ENCODE results near the gene ATM.

Gene ATM

DNA sequence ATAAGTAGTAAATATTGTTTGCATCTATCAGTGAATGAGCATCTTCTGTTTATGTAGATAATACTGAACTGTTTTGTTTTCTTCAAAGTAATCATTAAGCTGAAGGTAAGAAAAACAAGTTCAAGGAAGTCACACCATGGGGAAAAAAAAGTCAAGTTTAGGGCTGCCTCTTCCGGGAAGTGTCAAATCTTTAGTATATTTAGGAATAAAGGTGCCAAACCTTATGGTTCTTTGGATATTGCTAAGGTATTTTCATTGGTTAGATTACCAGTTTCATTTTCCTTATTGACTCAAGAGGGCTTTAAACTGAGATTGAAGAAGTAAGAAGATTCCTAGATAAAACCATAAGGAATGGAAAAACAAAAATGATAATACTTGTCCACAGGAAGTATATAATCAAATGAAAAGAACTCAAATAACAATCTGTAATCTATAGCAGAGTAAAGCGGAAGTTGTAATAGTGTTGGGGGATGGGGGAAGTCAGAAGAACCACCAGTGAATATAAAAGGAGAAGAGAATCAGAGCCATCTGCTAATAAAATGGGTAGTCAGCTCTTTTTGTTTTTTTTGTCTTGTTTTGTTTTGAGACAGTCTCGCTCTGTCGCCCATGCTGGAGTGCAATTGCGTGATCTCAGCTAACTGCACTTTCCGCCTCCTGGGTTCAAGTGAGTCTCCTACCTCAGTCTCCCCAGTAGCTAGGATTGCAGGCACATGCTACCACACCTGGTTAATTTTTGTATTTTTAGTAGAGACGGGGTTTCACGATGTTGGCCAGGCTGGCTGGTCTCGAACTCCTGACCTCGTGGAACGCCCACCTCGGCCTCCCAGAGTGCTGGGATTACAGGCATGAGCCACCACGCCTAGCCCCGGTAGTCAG, 2.3 kb downstream of the ATM start:
- H3K9ac ChIP-seq (ENCODE audit: insufficient read length): no peak overlapping the region
- TF ChIP-seq EZH2 (IDR thresholded peaks at IDR 0.05): no peak
- TF ChIP-seq FOXP2 (optimal IDR thresholded peaks at IDR 0.05; ENCODE audit: control extremely low read depth, extremely low read length, insufficient read depth): no peak
- TF ChIP-seq POLR2AphosphoS5 (IDR thresholded peaks at IDR 0.05; ENCODE audit: borderline replicate concordance, low read depth, low read length): no peak
- H3K27ac ChIP-seq: 0 out of 2 replicates have a peak overlapping the region, but pooled peaks have one; percentile 1
- DNase-seq (ENCODE audit: low read depth, low spot score): no peak
- H3K4me3 ChIP-seq: peak overlapping the region; percentile 100
- H3K36me3 ChIP-seq (ENCODE audit: insufficient read depth, low read length): peaks cover 19% of the 10 kb centered on the region
- no peaks in the 10 kb centered on the region for H3K9me3 ChIP-seq (ENCODE audit: low read depth, low read length)

DNA sequence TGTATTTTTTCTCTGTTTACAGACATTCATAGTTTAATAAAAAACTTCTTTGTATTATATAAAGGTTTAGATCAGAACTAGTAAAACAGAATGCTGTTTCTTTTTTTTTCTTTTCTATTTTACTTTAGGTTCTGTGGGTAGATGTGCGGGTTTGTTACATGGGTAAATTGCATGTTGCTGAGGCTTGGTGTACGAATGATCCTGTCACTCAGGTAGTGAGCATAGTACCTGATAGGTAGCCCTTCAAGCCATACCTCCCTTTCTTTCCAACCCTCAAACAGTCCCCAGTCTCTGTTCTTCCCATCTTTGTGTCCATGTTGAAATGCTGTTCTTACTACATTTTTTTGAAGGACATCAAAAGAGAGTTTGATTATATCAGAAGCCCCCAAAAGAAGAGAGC, 3.2 kb downstream of the ATM start:
- TF ChIP-seq POLR2AphosphoS5 (IDR thresholded peaks at IDR 0.05; ENCODE audit: borderline replicate concordance, low read depth, low read length) (no peak), FOXP2 (optimal IDR thresholded peaks at IDR 0.05; ENCODE audit: control extremely low read depth, extremely low read length, insufficient read depth) (no peak), EZH2 (IDR thresholded peaks at IDR 0.05) (no peak)
- DNase-seq (ENCODE audit: low read depth, low spot score): no peak
- Histone ChIP-seq H3K27ac (no peak overlapping the region), H3K9ac (ENCODE audit: insufficient read length) (no peak overlapping the region), H3K9me3 (ENCODE audit: low read depth, low read length) (no peaks in the 10 kb centered on the region), H3K4me3 (no peak overlapping the region), H3K36me3 (ENCODE audit: insufficient read depth, low read length) (peaks cover 25% of the 10 kb centered on the region)

DNA sequence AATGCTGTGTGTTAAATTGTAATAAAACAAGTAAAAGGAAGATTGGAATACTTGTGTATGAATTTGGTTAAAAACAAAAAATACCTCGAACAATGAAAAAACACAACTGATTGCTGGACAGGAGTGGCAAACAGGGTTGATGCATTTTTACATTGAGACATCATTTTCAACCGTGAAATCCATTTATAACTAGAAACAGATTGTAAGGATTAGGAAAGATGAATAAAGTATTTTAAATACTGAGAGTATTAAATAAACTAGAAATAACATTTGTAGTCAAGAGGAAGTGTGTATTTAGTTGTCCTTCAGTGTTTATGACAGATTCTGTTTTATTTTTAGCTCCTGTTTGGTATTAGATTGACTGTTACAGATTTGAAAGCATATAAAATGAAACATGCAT, 5.4 kb downstream of the ATM start:
- DNase-seq (ENCODE audit: low read depth, low spot score): no peak
- H3K9ac ChIP-seq (ENCODE audit: insufficient read length): peak overlapping the region; percentile 37
- H3K36me3 ChIP-seq (ENCODE audit: insufficient read depth, low read length): peaks cover 39% of the 10 kb centered on the region
- H3K4me3 ChIP-seq: no peak overlapping the region
- H3K9me3 ChIP-seq (ENCODE audit: low read depth, low read length): no peaks in the 10 kb centered on the region
- H3K27ac ChIP-seq: peak overlapping the region; percentile 65
- no peak for TF ChIP-seq FOXP2 (optimal IDR thresholded peaks at IDR 0.05; ENCODE audit: control extremely low read depth, extremely low read length, insufficient read depth)
- TF ChIP-seq POLR2AphosphoS5 (IDR thresholded peaks at IDR 0.05; ENCODE audit: borderline replicate concordance, low read depth, low read length): no peak
- no peak for TF ChIP-seq EZH2 (IDR thresholded peaks at IDR 0.05)

DNA sequence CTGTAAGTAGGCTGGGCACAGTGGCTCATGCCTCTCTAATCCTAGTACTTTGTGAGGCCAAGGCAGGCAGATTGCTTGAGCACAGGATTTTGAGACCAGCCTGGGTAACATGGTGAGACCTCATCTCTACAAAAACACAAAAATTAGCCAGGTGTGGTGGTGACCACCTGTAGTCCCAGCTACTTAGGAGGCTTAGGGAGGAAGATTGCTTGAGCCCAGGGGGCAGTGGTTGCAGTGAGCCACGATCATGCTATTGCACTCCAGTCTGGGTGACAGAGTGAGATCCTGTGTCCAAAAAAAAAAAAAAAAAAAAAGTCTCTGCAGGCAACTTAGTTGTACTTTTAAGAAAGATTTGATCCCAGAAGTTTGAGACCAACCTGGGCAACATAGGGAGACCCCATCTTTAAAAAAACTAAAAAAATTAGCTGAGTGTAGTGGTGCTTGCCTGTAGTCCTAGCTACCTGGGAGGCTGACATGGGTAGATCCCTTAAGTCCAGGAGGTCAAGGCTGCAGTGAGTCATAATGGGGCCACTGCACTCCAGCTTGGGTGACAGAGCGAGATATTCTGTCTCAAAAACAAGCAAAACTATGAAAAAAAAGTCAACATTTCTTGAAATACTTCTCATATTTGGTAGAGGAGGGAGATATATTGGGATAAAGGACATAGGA, 10.5 kb downstream of the ATM start:
- DNase-seq (ENCODE audit: low read depth, low spot score): no peak
- H3K9me3 ChIP-seq (ENCODE audit: low read depth, low read length): no peaks in the 10 kb centered on the region
- TF ChIP-seq EZH2 (IDR thresholded peaks at IDR 0.05): no peak
- no peak for TF ChIP-seq POLR2AphosphoS5 (IDR thresholded peaks at IDR 0.05; ENCODE audit: borderline replicate concordance, low read depth, low read length)
- no peak for TF ChIP-seq FOXP2 (optimal IDR thresholded peaks at IDR 0.05; ENCODE audit: control extremely low read depth, extremely low read length, insufficient read depth)
- no peak overlapping the region for H3K27ac ChIP-seq
- no peak overlapping the region for H3K9ac ChIP-seq (ENCODE audit: insufficient read length)
- peaks cover 55% of the 10 kb centered on the region for H3K36me3 ChIP-seq (ENCODE audit: insufficient read depth, low read length)
- H3K4me3 ChIP-seq: no peak overlapping the region

DNA sequence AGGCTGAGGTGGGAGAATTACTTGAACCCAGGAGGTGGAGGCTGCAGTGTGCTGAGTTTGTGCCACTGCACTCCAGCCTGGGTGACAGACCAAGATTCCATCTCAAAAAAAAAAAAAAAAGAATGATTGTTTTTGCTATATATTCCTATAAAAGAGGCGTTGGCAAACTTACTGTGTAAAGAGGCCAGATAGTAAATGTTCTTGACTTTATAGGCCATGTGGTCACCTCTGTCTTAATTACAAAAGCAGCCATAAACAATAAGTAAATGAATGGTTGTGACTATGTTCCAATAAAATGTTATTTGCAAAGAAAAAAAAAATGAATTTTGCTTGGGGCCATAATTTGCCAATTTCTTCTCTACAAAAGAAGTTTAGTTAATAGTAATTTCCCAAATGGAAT, 12.3 kb downstream of the ATM start:
- H3K27ac ChIP-seq: no peak overlapping the region; the same call in 1 of the 2 replicates
- no peaks in the 10 kb centered on the region for H3K9me3 ChIP-seq (ENCODE audit: low read depth, low read length)
- DNase-seq (ENCODE audit: low read depth, low spot score): no peak
- no peak overlapping the region for H3K9ac ChIP-seq (ENCODE audit: insufficient read length)
- peaks cover 46% of the 10 kb centered on the region for H3K36me3 ChIP-seq (ENCODE audit: insufficient read depth, low read length)
- H3K4me3 ChIP-seq: no peak overlapping the region
- TF ChIP-seq FOXP2 (optimal IDR thresholded peaks at IDR 0.05; ENCODE audit: control extremely low read depth, extremely low read length, insufficient read depth) (no peak), POLR2AphosphoS5 (IDR thresholded peaks at IDR 0.05; ENCODE audit: borderline replicate concordance, low read depth, low read length) (no peak), EZH2 (IDR thresholded peaks at IDR 0.05) (no peak)

DNA sequence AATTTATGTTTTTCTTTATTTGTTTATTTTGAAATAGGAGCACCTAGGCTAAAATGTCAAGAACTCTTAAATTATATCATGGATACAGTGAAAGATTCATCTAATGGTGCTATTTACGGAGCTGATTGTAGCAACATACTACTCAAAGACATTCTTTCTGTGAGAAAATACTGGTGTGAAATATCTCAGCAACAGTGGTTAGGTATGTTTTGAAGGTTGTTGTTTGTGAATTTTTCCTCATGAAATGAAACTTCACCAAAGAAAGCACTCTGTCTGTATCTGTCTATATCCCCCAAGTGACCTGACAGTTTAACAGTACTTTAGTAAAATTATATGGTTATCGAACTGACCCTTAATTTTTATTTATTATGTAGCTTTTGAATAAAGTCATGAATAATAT, 12.8 kb downstream of the ATM start:
- Histone ChIP-seq H3K36me3 (ENCODE audit: insufficient read depth, low read length) (peaks cover 45% of the 10 kb centered on the region), H3K9me3 (ENCODE audit: low read depth, low read length) (no peaks in the 10 kb centered on the region), H3K9ac (ENCODE audit: insufficient read length) (no peak overlapping the region), H3K4me3 (no peak overlapping the region), H3K27ac (peak overlapping the region; percentile 42; the same call in 1 of the 2 replicates)
- DNase-seq (ENCODE audit: low read depth, low spot score): no peak
- TF ChIP-seq POLR2AphosphoS5 (IDR thresholded peaks at IDR 0.05; ENCODE audit: borderline replicate concordance, low read depth, low read length) (no peak), EZH2 (IDR thresholded peaks at IDR 0.05) (no peak), FOXP2 (optimal IDR thresholded peaks at IDR 0.05; ENCODE audit: control extremely low read depth, extremely low read length, insufficient read depth) (no peak)

DNA sequence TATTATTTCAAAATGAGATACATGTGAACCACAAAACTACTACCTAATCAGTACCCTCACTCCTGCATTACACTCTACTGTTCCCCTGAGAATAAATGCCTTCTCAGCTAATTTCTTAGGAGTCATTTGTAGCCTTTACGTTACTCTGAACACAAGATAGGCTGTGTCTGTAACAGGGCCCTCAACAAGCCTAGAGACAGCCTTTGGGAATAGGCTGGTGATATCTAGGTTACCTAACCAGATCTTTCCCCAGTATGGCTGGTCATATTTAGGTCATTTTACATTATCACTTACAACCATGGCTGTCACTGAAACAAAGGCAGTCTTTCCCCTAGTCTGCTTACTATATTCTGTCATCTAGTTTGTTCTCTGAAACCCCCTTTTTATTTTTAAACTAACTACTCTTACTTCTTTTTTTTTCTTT, 14.2 kb downstream of the ATM start:
- H3K4me3 ChIP-seq: no peak overlapping the region
- DNase-seq (ENCODE audit: low read depth, low spot score): no peak
- H3K9me3 ChIP-seq (ENCODE audit: low read depth, low read length): no peaks in the 10 kb centered on the region
- peak overlapping the region; percentile 43; the same call in 1 of the 2 replicates for H3K27ac ChIP-seq
- TF ChIP-seq EZH2 (IDR thresholded peaks at IDR 0.05) (no peak), FOXP2 (optimal IDR thresholded peaks at IDR 0.05; ENCODE audit: control extremely low read depth, extremely low read length, insufficient read depth) (no peak), POLR2AphosphoS5 (IDR thresholded peaks at IDR 0.05; ENCODE audit: borderline replicate concordance, low read depth, low read length) (no peak)
- no peak overlapping the region for H3K9ac ChIP-seq (ENCODE audit: insufficient read length)
- H3K36me3 ChIP-seq (ENCODE audit: insufficient read depth, low read length): peaks cover 33% of the 10 kb centered on the region

DNA sequence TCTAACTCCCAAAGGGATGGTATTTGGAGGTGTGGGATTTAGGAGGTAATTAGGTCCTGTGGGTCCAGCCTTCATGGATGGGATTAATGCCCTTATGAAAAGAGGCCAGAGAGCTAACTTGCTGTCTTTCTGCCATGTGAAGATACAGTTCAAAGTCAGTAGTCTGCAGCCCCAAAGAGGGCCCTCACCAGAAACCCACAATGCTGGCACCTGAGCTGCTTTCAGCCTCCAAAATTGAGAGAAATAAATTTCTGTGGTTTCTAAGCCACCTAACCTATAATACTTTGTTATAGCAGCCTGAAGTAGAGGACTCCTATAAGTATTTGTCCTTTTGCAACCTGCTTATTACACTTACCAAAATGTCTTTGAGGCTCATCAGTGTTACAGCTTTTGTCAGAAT, 16.2 kb downstream of the ATM start:
- no peak overlapping the region for H3K27ac ChIP-seq
- H3K4me3 ChIP-seq: no peak overlapping the region
- peaks cover 27% of the 10 kb centered on the region for H3K36me3 ChIP-seq (ENCODE audit: insufficient read depth, low read length)
- no peaks in the 10 kb centered on the region for H3K9me3 ChIP-seq (ENCODE audit: low read depth, low read length)
- no peak overlapping the region for H3K9ac ChIP-seq (ENCODE audit: insufficient read length)
- DNase-seq (ENCODE audit: low read depth, low spot score): no peak
- TF ChIP-seq EZH2 (IDR thresholded peaks at IDR 0.05) (no peak), FOXP2 (optimal IDR thresholded peaks at IDR 0.05; ENCODE audit: control extremely low read depth, extremely low read length, insufficient read depth) (no peak), POLR2AphosphoS5 (IDR thresholded peaks at IDR 0.05; ENCODE audit: borderline replicate concordance, low read depth, low read length) (no peak)

Measured in SK-N-MC (cell line).